K562 (cell line): ENCODE results near the gene SYNE1. TPM values are rescaled to one million over a fixed set of nuclear protein-coding genes. Genes with fewer than 3 reads are reported as not detected.

Experiments
- ATAC-seq: fragments of 200-7000 bp; cut with Tn5 transposase; 3 replicates; pipeline ENCODE4 v1.9.1; 2020; ENCODE audit warnings: moderate library complexity
- BruUV-seq: library from RNA; stranded (reverse); fragments of 400-500 nt; replicated peaks from 2 replicates; lab custom pipeline; 2021; lab: Mats Ljungman, UMichigan
- CTCF ChIA-PET: fragments of 300-600 bp; formaldehyde crosslinking; extraction: SDS; loops from one replicate; lab custom pipeline; 2021; ENCODE audit warnings: low intra/inter-chr PET ratio; lab: Yijun Ruan, JAX
- POLR2A ChIA-PET: fragments of 300-600, 350-650 bp; sonication (Branson Sonifier 250); formaldehyde crosslinking; extraction: SDS; loops from one replicate; lab custom pipeline; 2021; ENCODE audit warnings: antibody characterized with exemption, inconsistent platforms; lab: Yijun Ruan, JAX
- DNase-seq, 4 experiments: peaks; one replicate each; pipeline versions ENCODE4 v3.0.0 to v3.0.0-alpha.2; 2011 to 2018; ENCODE audit warnings: low spot score in 3 of 4, mixed read lengths in 3 of 4; ENCODE audit errors: extremely low read depth in 1 of 4
- FAIRE-seq: peaks from 2 replicates; lab custom pipeline; 2011; peaks lifted over from hg19 to GRCh38; lab: Jason Lieb, UNC
- H2AFZ ChIP-seq: 2 replicates; pipeline ENCODE4 v1.6.0; 2011; ENCODE audit warnings: low read depth, low read length, control low read depth, inconsistent platforms
- H3K27ac ChIP-seq: fragments of 200-600 bp; 3 replicates; pipeline ENCODE4 v1.8.0; 2011; ENCODE audit warnings: low read depth, mild to moderate bottlenecking, control low read depth, inconsistent platforms, low read length, moderate library complexity, mixed read lengths; ENCODE audit errors: extremely low read depth
- H3K27me3 ChIP-seq, 2 experiments: fragments of 300-600 bp in 1 of 2; 2 replicates in 1 of 2; 3 replicates in 1 of 2; pipeline versions ENCODE4 v1.6.0 to v1.8.0; 2011; ENCODE audit warnings: inconsistent platforms in 2 of 2, low read length in 2 of 2, mild to moderate bottlenecking in 1 of 2, mixed read lengths in 1 of 2, moderate library complexity in 1 of 2; ENCODE audit not compliant: control insufficient read depth in 2 of 2, insufficient read depth in 2 of 2
- H3K36me3 ChIP-seq: fragments of 300-600 bp; 3 replicates; pipeline ENCODE4 v1.8.0; 2011; ENCODE audit warnings: mild to moderate bottlenecking, low read length, inconsistent platforms; ENCODE audit not compliant: control insufficient read depth, insufficient read depth
- H3K4me1 ChIP-seq, 2 experiments: fragments of 200-600 bp in 1 of 2; replicated peaks in 1 of 2; 2 replicates in 1 of 2; 3 replicates in 1 of 2; pipeline versions ENCODE4 v1.5.1 to v1.8.0; 2011; ENCODE audit warnings: inconsistent platforms in 2 of 2, low read length in 2 of 2, mild to moderate bottlenecking in 1 of 2, mixed read lengths in 1 of 2, moderate library complexity in 1 of 2; ENCODE audit not compliant: control insufficient read depth in 2 of 2, insufficient read depth in 2 of 2
- H3K4me2 ChIP-seq: 2 replicates; pipeline ENCODE4 v1.6.1; 2011; ENCODE audit warnings: low read length, control low read depth, inconsistent platforms, mixed read lengths; ENCODE audit not compliant: insufficient read depth
- H3K4me3 ChIP-seq: fragments of 200-600 bp; sonication (generic), shearing (Covaris generic); 2 replicates; pipeline ENCODE4 v1.5.1; 2016; ENCODE audit warnings: control low read depth, inconsistent platforms
- H3K79me2 ChIP-seq: fragments of 200-600 bp; 3 replicates; pipeline ENCODE4 v1.8.0; 2011; ENCODE audit warnings: low read length, inconsistent platforms; ENCODE audit not compliant: control insufficient read depth, insufficient read depth
- H3K9ac ChIP-seq, 2 experiments: 2 replicates each; pipeline versions ENCODE4 v1.6.0 to v1.6.1; 2011; ENCODE audit warnings: low read depth in 2 of 2, low read length in 2 of 2, control low read depth in 1 of 2, inconsistent platforms in 1 of 2, mild to moderate bottlenecking in 1 of 2, mixed read lengths in 1 of 2; ENCODE audit not compliant: insufficient read depth in 1 of 2
- H3K9me1 ChIP-seq: one replicate; pipeline ENCODE4 v1.6.0; 2011; ENCODE audit warnings: inconsistent platforms, mild to moderate bottlenecking, low read length, moderate library complexity; ENCODE audit not compliant: control insufficient read depth, insufficient read depth
- H3K9me3 ChIP-seq: replicated peaks from 2 replicates; pipeline ENCODE4 v1.5.1; 2011; ENCODE audit warnings: low read depth, low read length, inconsistent platforms; ENCODE audit not compliant: control insufficient read depth, insufficient read depth
- H4K20me1 ChIP-seq: replicated peaks from 2 replicates; pipeline ENCODE4 v1.6.1; 2011; ENCODE audit warnings: low read length, inconsistent platforms, mixed read lengths; ENCODE audit not compliant: control insufficient read depth, insufficient read depth
- ESRRB ChIP-seq: fragments of 250-450 bp; sonication (Bioruptor Pico); IDR thresholded peaks from 2 replicates; pipeline ENCODE4 v1.5.0; 2020; ENCODE audit warnings: mild to moderate bottlenecking, moderate library complexity, borderline replicate concordance
- EZH2 ChIP-seq: IDR thresholded peaks from 2 replicates; pipeline ENCODE4 v1.6.1; 2012; ENCODE audit warnings: low read depth, mild to moderate bottlenecking, inconsistent platforms, low read length, borderline replicate concordance
- FUS ChIP-seq: fragments of 200-400 bp; formaldehyde crosslinking; optimal IDR thresholded peaks from 2 replicates; pipeline ENCODE3; 2017; ENCODE audit warnings: low read depth, low read length
- KHSRP ChIP-seq: fragments of 450-650 bp; IDR thresholded peaks from 2 replicates; pipeline ENCODE4 v1.6.1; 2017
- NFATC3 ChIP-seq: fragments of 450-650 bp; IDR thresholded peaks from 2 replicates; pipeline ENCODE4 v1.6.1; 2017; ENCODE audit warnings: mild to moderate bottlenecking
- NR1H2 ChIP-seq: sonication (generic); formaldehyde crosslinking; IDR thresholded peaks from 2 replicates; pipeline ENCODE4 v1.4.0; 2020; ENCODE audit warnings: mild to moderate bottlenecking, missing genetic modification reagents
- NR4A1 ChIP-seq, 2 experiments: fragments of 250-450 bp in 1 of 2; fragments of 450-650 bp in 1 of 2; sonication (Bioruptor Pico) in 1 of 2; IDR thresholded peaks; 2 replicates each; pipeline versions ENCODE4 v1.4.0 to v1.6.1; 2016 to 2020; ENCODE audit warnings: mild to moderate bottlenecking in 2 of 2, missing compliant biosample characterization in 1 of 2, missing genetic modification characterization in 1 of 2, moderate library complexity in 1 of 2
- NUFIP1 ChIP-seq: fragments of 450-650 bp; IDR thresholded peaks from 2 replicates; pipeline ENCODE4 v1.6.1; 2018; ENCODE audit not compliant: partially characterized antibody
- PCBP1 ChIP-seq: fragments of 200-400 bp; formaldehyde crosslinking; IDR thresholded peaks from 2 replicates; pipeline ENCODE4 v1.6.1; 2018; ENCODE audit warnings: mild to moderate bottlenecking, low read depth, low read length; ENCODE audit not compliant: poor library complexity, severe bottlenecking
- PHF21A ChIP-seq: fragments of 450-650 bp; IDR thresholded peaks from 2 replicates; pipeline ENCODE4 v1.6.1; 2017; ENCODE audit warnings: low read depth, borderline replicate concordance
- PRPF4 ChIP-seq: fragments of 200-400 bp; formaldehyde crosslinking; IDR thresholded peaks from one replicate; pipeline ENCODE4 v1.6.1; 2017; ENCODE audit warnings: low read length, low read depth, mild to moderate bottlenecking; ENCODE audit not compliant: insufficient read depth, poor library complexity, severe bottlenecking
- PYGO2 ChIP-seq: fragments of 450-650 bp; IDR thresholded peaks from 2 replicates; pipeline ENCODE4 v1.6.1; 2016; ENCODE audit warnings: mild to moderate bottlenecking, missing genetic modification characterization, moderate library complexity, missing compliant biosample characterization
- SMAD2 ChIP-seq: fragments of 150-350 bp; IDR thresholded peaks from 2 replicates; pipeline ENCODE4 v1.6.1; 2014; ENCODE audit warnings: low read depth, mild to moderate bottlenecking, low read length
- STAT5B ChIP-seq: fragments of 250-450 bp; sonication (Bioruptor Pico); IDR thresholded peaks from 2 replicates; pipeline ENCODE4 v1.8.0; 2021; ENCODE audit warnings: mild to moderate bottlenecking, inconsistent platforms
- TCF3 ChIP-seq: sonication (generic); formaldehyde crosslinking; IDR thresholded peaks from 2 replicates; pipeline ENCODE4 v1.4.0; 2020; ENCODE audit warnings: mild to moderate bottlenecking, missing genetic modification reagents
- XRCC4 ChIP-seq: IDR thresholded peaks from one replicate; pipeline ENCODE4 v1.6.1; 2011; ENCODE audit not compliant: insufficient read depth, insufficient read length; ENCODE audit errors: extremely low read depth
- ZNF384 ChIP-seq: IDR thresholded peaks from 2 replicates; pipeline ENCODE4 v1.6.1; 2012; ENCODE audit warnings: low read depth, low read length, improper control_type of control experiment
- ZNF507 ChIP-seq: conservative IDR thresholded peaks from 2 replicates; pipeline ENCODE4 v1.6.1; 2017; ENCODE audit warnings: missing genetic modification characterization, missing compliant biosample characterization
- ZNF696 ChIP-seq: fragments of 250-450 bp; sonication (Bioruptor Pico); conservative IDR thresholded peaks from 2 replicates; pipeline ENCODE4 v1.4.0; 2020; ENCODE audit warnings: mild to moderate bottlenecking, moderate library complexity
- ZNF79 ChIP-seq: fragments of 250-450 bp; sonication (Bioruptor Pico); IDR thresholded peaks from 2 replicates; pipeline ENCODE4 v1.4.0; 2020; ENCODE audit warnings: low read depth, mild to moderate bottlenecking, moderate library complexity
- WGBS: fragments of 100-300 bp; shearing (Covaris generic); methylation state at CpG from one replicate; pipeline ENCODE4 v1.1.6; 2016; ENCODE audit warnings: low coverage, mixed read lengths; ENCODE audit not compliant: insufficient coverage; ENCODE audit errors: missing lambda C conversion rate; 5-methylcytosine and 5-hydroxymethylcytosine counted together
- in situ Hi-C: fragments of 300-500 bp; cut with MboI; formaldehyde crosslinking; loops from 4 replicates; pipeline ENCODE4 v1.15.0; 2018; ENCODE audit warnings: inconsistent platforms, mixed read lengths
- intact Hi-C: fragments of 100-400 bp; cut with micrococcal nuclease; formaldehyde crosslinking; loops from 2 replicates; pipeline ENCODE4 v1.14.2; 2022
- polyA plus RNA-seq, 8 experiments: library from polyadenylated mRNA; depleted of rRNA in 4 of 8; stranded (reverse) in 5 of 8; unstranded in 3 of 8; fragments of >200 nt; fragmentation: Nextera tagmentation in 2 of 8; fragmentation: Illumina TruSeq in 1 of 8; extraction: Ambion mirVana in 2 of 8; extraction: Trizol in 1 of 8; gene quantifications; 2 replicates each; pipeline versions ENCODE4 v1.2.1 to v1.2.3, GENCODE V29; 2011 to 2014; ENCODE audit warnings: inconsistent platforms in 1 of 8, missing spikeins in 1 of 8
- total RNA-seq, 7 experiments: library from RNA; depleted of rRNA in 6 of 7; stranded (reverse); fragments of >200 nt in 6 of 7; fragmentation: Illumina TruSeq in 2 of 7; extraction: Trizol in 2 of 7; gene quantifications; 2 replicates each; pipeline versions ENCODE4 v1.2.1 to v1.2.3, GENCODE V29; 2011 to 2021; ENCODE audit warnings: low replicate concordance in 1 of 7
- TF ChIP-seq, protein P1 (sequence below): fragments of 450-650 bp; formaldehyde crosslinking; conservative IDR thresholded peaks from 2 replicates; pipeline ENCODE4 v1.4.0; 2022; ENCODE audit warnings: mild to moderate bottlenecking, missing genetic modification characterization
- TF ChIP-seq, protein P2 (sequence below): fragments of 250-450 bp; sonication (Bioruptor Pico); IDR thresholded peaks from 2 replicates; pipeline ENCODE4 v1.4.0; 2020; ENCODE audit warnings: mild to moderate bottlenecking, moderate library complexity, borderline replicate concordance

SYNE1 gene
- total and polyA plus RNA-seq, 9 of the 15 experiments (the other 6 are each of a cell fraction or from before 2014, with no cell fraction given), result under 0.01 to 0.42 (median 0.08) TPM; not detected in 1

DNA sequence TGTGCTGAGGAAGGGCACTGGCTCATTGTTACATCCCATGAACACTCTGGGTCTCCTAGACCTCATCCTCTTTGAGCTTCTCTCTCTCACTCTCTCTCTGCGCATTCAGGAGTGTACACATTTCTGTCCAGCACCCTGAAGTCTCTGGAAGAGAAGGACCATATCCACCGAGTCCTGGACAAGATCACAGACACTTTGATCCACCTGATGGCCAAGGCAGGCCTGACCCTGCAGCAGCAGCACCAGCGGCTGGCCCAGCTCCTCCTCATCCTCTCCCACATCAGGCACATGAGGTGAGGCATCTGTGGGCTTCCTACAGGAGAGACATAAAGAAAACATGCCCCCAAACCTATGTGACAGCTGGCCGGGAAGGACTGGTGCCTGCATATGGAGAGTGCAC lies 542.9 kb downstream of the SYNE1 start (continued):
- TF ChIP-seq NR1H2 (CRISPR knock-in tag) (no peak), FUS (no peak), XRCC4 (no peak), PHF21A (no peak), KHSRP (no peak), NFATC3 (no peak), ZNF696 (no peak), PRPF4 (no peak), EZH2 (no peak), NR4A1 (CRISPR knock-in tag; IDR thresholded peaks at IDR 0.05) (no peak), NR4A1 (tag; IDR thresholded peaks at IDR 0.05) (no peak), ZNF384 (no peak)
- TF ChIP-seq, protein P1, sequence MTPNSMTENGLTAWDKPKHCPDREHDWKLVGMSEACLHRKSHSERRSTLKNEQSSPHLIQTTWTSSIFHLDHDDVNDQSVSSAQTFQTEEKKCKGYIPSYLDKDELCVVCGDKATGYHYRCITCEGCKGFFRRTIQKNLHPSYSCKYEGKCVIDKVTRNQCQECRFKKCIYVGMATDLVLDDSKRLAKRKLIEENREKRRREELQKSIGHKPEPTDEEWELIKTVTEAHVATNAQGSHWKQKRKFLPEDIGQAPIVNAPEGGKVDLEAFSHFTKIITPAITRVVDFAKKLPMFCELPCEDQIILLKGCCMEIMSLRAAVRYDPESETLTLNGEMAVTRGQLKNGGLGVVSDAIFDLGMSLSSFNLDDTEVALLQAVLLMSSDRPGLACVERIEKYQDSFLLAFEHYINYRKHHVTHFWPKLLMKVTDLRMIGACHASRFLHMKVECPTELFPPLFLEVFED (CRISPR knock-in tag), result no peak

DNA sequence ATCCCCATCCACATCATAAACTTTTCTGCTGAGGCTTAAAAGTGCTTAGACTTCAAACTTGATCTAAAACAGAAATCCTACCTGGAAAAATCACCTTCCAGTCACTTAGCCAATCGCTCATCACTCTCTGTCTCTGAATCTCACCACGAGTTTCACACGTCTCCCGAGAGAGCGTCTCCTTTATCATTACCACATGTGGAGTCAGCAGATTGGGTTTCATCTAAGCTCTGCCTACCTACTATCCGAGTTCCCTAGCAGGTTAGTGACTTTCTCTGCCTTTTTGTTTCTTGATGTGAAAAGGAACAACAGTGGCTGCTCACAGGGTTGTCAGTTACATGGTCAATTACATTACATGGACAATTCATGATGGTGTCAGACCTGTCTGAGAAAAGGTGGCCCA lies 543.5 kb downstream of the SYNE1 start:
- ATAC-seq (no peak), FAIRE-seq (no peak), DNase-seq (no peak)
- WGBS, result 0% methylated on average over 6 of the region's 6 CpGs
- no peaks in the 10 kb centered on the region for H3K9me1 ChIP-seq
- in situ Hi-C loops, result no loop called here
- CTCF ChIA-PET, result no interaction called here
- BruUV-seq, result no TSS peak
- no peak overlapping the region for H3K4me2 ChIP-seq
- no peaks in the 10 kb centered on the region for H3K9me3 ChIP-seq
- H4K20me1 ChIP-seq, result no peaks in the 10 kb centered on the region
- H3K4me1 ChIP-seq, result peaks cover 0 to 2% of the 10 kb centered on the region in 2 experiments; a peak in 1 of 5 replicates
- no peaks in the 10 kb centered on the region for H3K36me3 ChIP-seq
- H3K27ac ChIP-seq, result no peak overlapping the region
- intact Hi-C loops, result no loop called here
- POLR2A ChIA-PET, result no interaction called here
- H3K4me3 ChIP-seq, result no peak overlapping the region
- H3K9ac ChIP-seq, result no peak overlapping the region
- H3K27me3 ChIP-seq, result 0 out of 5 replicates have a peak, but pooled peaks cover 0 to 2% of the 10 kb centered on the region in 2 experiments
- no peak overlapping the region for H2AFZ ChIP-seq
- no peaks in the 10 kb centered on the region for H3K79me2 ChIP-seq
- TF ChIP-seq PYGO2 (tag), result no peak
- TF ChIP-seq STAT5B (CRISPR knock-in tag), result no peak
- no peak for TF ChIP-seq ZNF507
- TF ChIP-seq PCBP1, result no peak
- no peak for TF ChIP-seq ZNF79 (CRISPR knock-in tag)
- TF ChIP-seq ESRRB, result no peak
- TF ChIP-seq NUFIP1, result no peak
- TF ChIP-seq TCF3 (CRISPR knock-in tag), result no peak
- no peak for TF ChIP-seq SMAD2
- TF ChIP-seq, protein P2, sequence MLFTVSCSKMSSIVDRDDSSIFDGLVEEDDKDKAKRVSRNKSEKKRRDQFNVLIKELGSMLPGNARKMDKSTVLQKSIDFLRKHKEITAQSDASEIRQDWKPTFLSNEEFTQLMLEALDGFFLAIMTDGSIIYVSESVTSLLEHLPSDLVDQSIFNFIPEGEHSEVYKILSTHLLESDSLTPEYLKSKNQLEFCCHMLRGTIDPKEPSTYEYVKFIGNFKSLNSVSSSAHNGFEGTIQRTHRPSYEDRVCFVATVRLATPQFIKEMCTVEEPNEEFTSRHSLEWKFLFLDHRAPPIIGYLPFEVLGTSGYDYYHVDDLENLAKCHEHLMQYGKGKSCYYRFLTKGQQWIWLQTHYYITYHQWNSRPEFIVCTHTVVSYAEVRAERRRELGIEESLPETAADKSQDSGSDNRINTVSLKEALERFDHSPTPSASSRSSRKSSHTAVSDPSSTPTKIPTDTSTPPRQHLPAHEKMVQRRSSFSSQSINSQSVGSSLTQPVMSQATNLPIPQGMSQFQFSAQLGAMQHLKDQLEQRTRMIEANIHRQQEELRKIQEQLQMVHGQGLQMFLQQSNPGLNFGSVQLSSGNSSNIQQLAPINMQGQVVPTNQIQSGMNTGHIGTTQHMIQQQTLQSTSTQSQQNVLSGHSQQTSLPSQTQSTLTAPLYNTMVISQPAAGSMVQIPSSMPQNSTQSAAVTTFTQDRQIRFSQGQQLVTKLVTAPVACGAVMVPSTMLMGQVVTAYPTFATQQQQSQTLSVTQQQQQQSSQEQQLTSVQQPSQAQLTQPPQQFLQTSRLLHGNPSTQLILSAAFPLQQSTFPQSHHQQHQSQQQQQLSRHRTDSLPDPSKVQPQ (CRISPR knock-in tag), result no peak
